MM.1S (cell line): ENCODE measurements around the gene SLC22A3.

ENCODE experiments used
- DNase-seq: peaks from one replicate; pipeline ENCODE4 v3.0.0-alpha.2; 2015
- H2AFZ ChIP-seq: fragments of 300-600 bp; sonication (generic); 2 replicates; pipeline ENCODE4 v1.6.0; 2016; ENCODE audit warnings: antibody characterized with exemption, low read length
- H3F3A ChIP-seq: fragments of 300-600 bp; sonication (generic); 2 replicates; pipeline ENCODE4 v1.6.1; 2016; ENCODE audit warnings: mild to moderate bottlenecking, antibody characterized with exemption, low read length, moderate library complexity, mixed read lengths; ENCODE audit not compliant: insufficient read depth
- H3K27ac ChIP-seq: fragments of 300-600 bp; sonication (generic); 2 replicates; pipeline ENCODE4 v1.5.1; 2016; ENCODE audit warnings: mild to moderate bottlenecking, low read length
- H3K27me3 ChIP-seq: fragments of 300-600 bp; sonication (generic); replicated peaks from 2 replicates; pipeline ENCODE4 v1.6.0; 2016; ENCODE audit warnings: low read length; ENCODE audit not compliant: insufficient read depth
- H3K36me3 ChIP-seq: fragments of 300-600 bp; sonication (generic); replicated peaks from 2 replicates; pipeline ENCODE4 v1.6.1; 2016; ENCODE audit warnings: mild to moderate bottlenecking, low read length, mixed read lengths; ENCODE audit not compliant: insufficient read depth
- H3K4me1 ChIP-seq: fragments of 300-600 bp; sonication (generic); 2 replicates; pipeline ENCODE4 v1.6.1; 2016; ENCODE audit warnings: low read length, mixed read lengths
- H3K4me2 ChIP-seq: fragments of 300-600 bp; sonication (generic); 2 replicates; pipeline ENCODE4 v1.6.0; 2016; ENCODE audit warnings: low read depth, low read length
- H3K4me3 ChIP-seq: fragments of 300-600 bp; sonication (generic); 2 replicates; pipeline ENCODE4 v1.5.1; 2016; ENCODE audit warnings: low read length, mixed read lengths
- H3K79me2 ChIP-seq: fragments of 300-600 bp; sonication (generic); 2 replicates; pipeline ENCODE4 v1.6.1; 2016; ENCODE audit warnings: mixed run types, low read length, mixed read lengths
- H3K9ac ChIP-seq: fragments of 300-600 bp; sonication (generic); 2 replicates; pipeline ENCODE4 v1.6.1; 2016; ENCODE audit warnings: low read length, mixed read lengths
- H3K9me2 ChIP-seq: fragments of 300-600 bp; sonication (generic); replicated peaks from 2 replicates; pipeline ENCODE4 v1.6.1; 2016; ENCODE audit warnings: mild to moderate bottlenecking, low read length, mixed read lengths; ENCODE audit not compliant: insufficient read depth
- H3K9me3 ChIP-seq: fragments of 300-600 bp; sonication (generic); replicated peaks from 2 replicates; pipeline ENCODE4 v1.6.1; 2016; ENCODE audit warnings: mild to moderate bottlenecking, low read length, mixed read lengths; ENCODE audit not compliant: insufficient read depth
- H4K20me1 ChIP-seq: fragments of 300-600 bp; sonication (generic); 2 replicates; pipeline ENCODE4 v1.6.1; 2016; ENCODE audit warnings: mild to moderate bottlenecking, low read length, moderate library complexity, mixed read lengths; ENCODE audit not compliant: insufficient read depth
- CTCF ChIP-seq: fragments of 300-600 bp; sonication (generic); IDR thresholded peaks from 2 replicates; pipeline ENCODE4 v1.5.1; 2016; ENCODE audit warnings: antibody characterized with exemption, low read length, mixed read lengths
- EZH2 ChIP-seq: fragments of 300-600 bp; sonication (generic); optimal IDR thresholded peaks from 2 replicates; pipeline ENCODE3; 2017; ENCODE audit warnings: low read depth, mild to moderate bottlenecking, antibody characterized with exemption, low read length, mixed read lengths
- EZH2phosphoT487 ChIP-seq: fragments of 300-600 bp; sonication (generic); IDR thresholded peaks from 2 replicates; pipeline ENCODE4 v1.6.1; 2018; ENCODE audit warnings: antibody characterized with exemption, low read length

The SLC22A3 gene

DNA sequence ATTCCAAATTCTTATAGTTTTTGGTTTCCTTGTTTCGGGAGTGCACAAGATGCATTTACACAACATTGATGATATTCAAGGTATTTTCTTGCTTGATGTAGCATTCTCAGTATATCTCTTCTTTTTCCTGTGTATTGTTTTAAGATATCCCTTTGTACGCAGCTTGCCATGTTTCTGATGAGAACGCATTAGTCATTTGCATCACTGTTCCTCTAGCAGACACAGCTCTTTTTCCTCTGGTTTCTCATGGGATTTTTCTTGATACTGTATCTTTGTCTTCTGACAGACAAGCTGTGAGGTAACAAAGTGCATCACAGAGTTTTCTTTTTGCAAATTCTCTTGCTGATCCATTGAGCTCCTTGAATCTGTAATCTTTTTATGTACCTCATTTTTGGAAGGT lies 146.4 kb downstream of the SLC22A3 start:
- TF ChIP-seq CTCF (no peak), EZH2phosphoT487 (no peak), EZH2 (no peak)
- no peaks in the 10 kb centered on the region for H4K20me1 ChIP-seq

DNA sequence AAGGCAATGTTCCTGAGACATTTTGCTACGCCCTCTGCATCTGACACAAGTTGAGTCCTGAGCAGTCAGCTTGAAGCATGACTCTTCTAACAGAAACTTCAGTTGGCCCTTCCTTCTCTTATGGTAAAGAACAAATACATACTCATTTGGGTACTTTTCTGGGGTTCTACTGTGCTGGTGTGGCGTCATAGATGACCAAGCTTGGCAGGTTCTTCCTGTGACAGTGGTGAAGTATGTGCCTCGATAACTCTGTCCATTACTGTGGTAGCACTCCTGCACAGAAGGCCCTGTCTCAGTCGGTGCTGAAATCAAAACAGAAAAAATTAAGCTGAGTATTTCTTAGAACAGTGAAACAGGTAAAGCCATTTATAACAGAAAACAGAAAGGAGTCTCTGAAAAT lies 152.5 kb downstream of the SLC22A3 start:
- no peak for TF ChIP-seq EZH2phosphoT487
- no peak for TF ChIP-seq CTCF
- no peak for TF ChIP-seq EZH2
- no peaks in the 10 kb centered on the region for H3F3A ChIP-seq
- H3K9me2 ChIP-seq: no peaks in the 10 kb centered on the region
- H2AFZ ChIP-seq: no peak overlapping the region
- H3K4me1 ChIP-seq: no peaks in the 10 kb centered on the region
- DNase-seq: no peak
- H3K9ac ChIP-seq: no peak overlapping the region
- no peaks in the 10 kb centered on the region for H3K79me2 ChIP-seq
- H3K36me3 ChIP-seq: no peaks in the 10 kb centered on the region
- no peaks in the 10 kb centered on the region for H4K20me1 ChIP-seq
- H3K27me3 ChIP-seq: no peaks in the 10 kb centered on the region
- no peak overlapping the region for H3K4me2 ChIP-seq
- H3K4me3 ChIP-seq: no peak overlapping the region
- no peak overlapping the region for H3K27ac ChIP-seq
- H3K9me3 ChIP-seq: no peaks in the 10 kb centered on the region

More for the DNA sequence above, 146.4 kb downstream of the SLC22A3 start:
- Histone ChIP-seq H2AFZ (no peak overlapping the region), H3F3A (no peaks in the 10 kb centered on the region), H3K9ac (no peak overlapping the region), H3K27me3 (no peaks in the 10 kb centered on the region), H3K4me2 (no peak overlapping the region), H3K27ac (no peak overlapping the region), H3K36me3 (no peaks in the 10 kb centered on the region), H3K9me3 (no peaks in the 10 kb centered on the region), H3K4me3 (no peak overlapping the region), H3K9me2 (no peaks in the 10 kb centered on the region), H3K4me1 (no peaks in the 10 kb centered on the region), H3K79me2 (no peaks in the 10 kb centered on the region)
- no peak for DNase-seq
